ENCODE measurements around the gene MDP1.
A peak's percentile ranks its signal among the peaks of the same experiment; 100 is the strongest.
"Not testable (repeated sequence)": the region's sequence is repeated elsewhere in the genome, so short reads cannot be mapped to it uniquely, and the experiment has no call there.

MDP1 gene

GRCh38 chr14:24255931-24256711 is 40.3 kb upstream of the MDP1 start:
- ATAC-seq (replicated peaks): no peak
- Mint-ChIP-seq H3K36me3 (peaks cover 24 to 32% of the 10 kb centered on the region in 2 donors), H3K4me3 (no peak overlapping the region), H3K9me3 (no peaks in the 10 kb centered on the region), H3K4me1 (peaks cover 0 to 5% of the 10 kb centered on the region in 2 donors), H3K27me3 (no peaks in the 10 kb centered on the region), H3K27ac (no peak overlapping the region)
- DNase-seq: no peak

- H3K27me3 Mint-ChIP-seq: no peaks in the 10 kb centered on the region
- ATAC-seq (replicated peaks) (no peak), DNase-seq (no peak)
- no peak overlapping the region for H3K4me3 Mint-ChIP-seq
- no peaks in the 10 kb centered on the region for H3K9me3 Mint-ChIP-seq
- peaks cover 4 to 5% of the 10 kb centered on the region in 2 donors for H3K4me1 Mint-ChIP-seq
- H3K36me3 Mint-ChIP-seq: peaks cover 24 to 33% of the 10 kb centered on the region in 2 donors
- no peak overlapping the region for H3K27ac Mint-ChIP-seq
Observed at GRCh38 chr14:24255438-24255837, 39.6 kb upstream of the MDP1 start.

- Mint-ChIP-seq H3K27ac (no peak overlapping the region), H3K27me3 (no peaks in the 10 kb centered on the region), H3K9me3 (no peaks in the 10 kb centered on the region), H3K4me1 (peaks cover 5% of the 10 kb centered on the region in 2 donors), H3K4me3 (no peak overlapping the region), H3K36me3 (peaks cover 26 to 33% of the 10 kb centered on the region in 2 donors)
- DNase-seq (no peak), ATAC-seq (replicated peaks) (no peak)
Observed at GRCh38 chr14:24254630-24255392, 38.9 kb upstream of the MDP1 start.

- DNase-seq (no peak), ATAC-seq (replicated peaks) (no peak)
- Mint-ChIP-seq H3K4me3 (no peak overlapping the region), H3K9me3 (no peaks in the 10 kb centered on the region), H3K27me3 (no peaks in the 10 kb centered on the region), H3K4me1 (peaks cover 5% of the 10 kb centered on the region in 2 donors), H3K27ac (no peak overlapping the region), H3K36me3 (peaks cover 27 to 33% of the 10 kb centered on the region in 2 donors)
Observed at GRCh38 chr14:24253936-24254335, 38.1 kb upstream of the MDP1 start.

GRCh38 chr14:24252289-24253124 is 36.6 kb upstream of the MDP1 start:
- no peaks in the 10 kb centered on the region for H3K27me3 Mint-ChIP-seq
- H3K4me3 Mint-ChIP-seq: no peak overlapping the region
- H3K36me3 Mint-ChIP-seq: peaks cover 21 to 33% of the 10 kb centered on the region in 2 donors
- H3K9me3 Mint-ChIP-seq: no peaks in the 10 kb centered on the region
- ATAC-seq (replicated peaks) (no peak), DNase-seq (no peak)
- H3K27ac Mint-ChIP-seq: no peak overlapping the region
- peaks cover 10% of the 10 kb centered on the region in 2 donors for H3K4me1 Mint-ChIP-seq

- Mint-ChIP-seq H3K4me3 (no peak overlapping the region), H3K36me3 (peaks cover 21 to 29% of the 10 kb centered on the region in 2 donors), H3K9me3 (no peaks in the 10 kb centered on the region), H3K4me1 (peaks cover 13 to 16% of the 10 kb centered on the region in 2 donors), H3K27me3 (no peaks in the 10 kb centered on the region), H3K27ac (peak overlapping the region; percentile 21)
- DNase-seq: no peak
- ATAC-seq (replicated peaks): no peak
Observed at GRCh38 chr14:24251880-24252288, 36.0 kb upstream of the MDP1 start.

DNA sequence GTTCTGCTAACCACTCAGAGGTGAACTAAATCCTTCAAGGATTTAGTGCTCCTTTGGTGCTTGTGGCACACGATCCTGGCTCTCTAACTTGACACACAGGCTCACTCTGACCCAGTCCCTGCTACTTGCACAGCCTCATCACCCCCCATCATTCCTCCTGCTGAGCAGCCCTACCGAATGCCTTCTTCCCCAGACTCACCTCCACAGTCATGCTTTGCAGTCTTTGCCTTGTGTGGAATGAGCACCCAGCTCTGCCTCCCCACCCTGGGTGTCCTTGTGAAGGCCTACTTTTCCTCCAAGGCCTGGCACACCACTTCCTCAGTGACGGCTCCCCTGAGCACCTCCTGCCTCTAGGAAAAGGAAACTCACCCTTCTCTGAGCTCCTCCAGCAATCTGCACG is 34.5 kb upstream of the MDP1 start:
- ATAC-seq (replicated peaks) (no peak), DNase-seq (no peak)
- Mint-ChIP-seq H3K36me3 (peaks cover 21% of the 10 kb centered on the region in 2 donors), H3K4me1 (peaks cover 16 to 20% of the 10 kb centered on the region in 2 donors), H3K9me3 (no peaks in the 10 kb centered on the region), H3K4me3 (no peak overlapping the region), H3K27ac (no peak overlapping the region), H3K27me3 (no peaks in the 10 kb centered on the region)

GRCh38 chr14:24249230-24250021 is 33.6 kb upstream of the MDP1 start:
- H3K4me3 Mint-ChIP-seq: no peak overlapping the region
- ATAC-seq (replicated peaks) (no peak), DNase-seq (no peak)
- H3K27ac Mint-ChIP-seq: peak overlapping the region; percentile 16
- no peaks in the 10 kb centered on the region for H3K27me3 Mint-ChIP-seq
- H3K9me3 Mint-ChIP-seq: no peaks in the 10 kb centered on the region
- H3K36me3 Mint-ChIP-seq: peaks cover 12% of the 10 kb centered on the region in 2 donors
- H3K4me1 Mint-ChIP-seq: peaks cover 18 to 24% of the 10 kb centered on the region in 2 donors

DNA sequence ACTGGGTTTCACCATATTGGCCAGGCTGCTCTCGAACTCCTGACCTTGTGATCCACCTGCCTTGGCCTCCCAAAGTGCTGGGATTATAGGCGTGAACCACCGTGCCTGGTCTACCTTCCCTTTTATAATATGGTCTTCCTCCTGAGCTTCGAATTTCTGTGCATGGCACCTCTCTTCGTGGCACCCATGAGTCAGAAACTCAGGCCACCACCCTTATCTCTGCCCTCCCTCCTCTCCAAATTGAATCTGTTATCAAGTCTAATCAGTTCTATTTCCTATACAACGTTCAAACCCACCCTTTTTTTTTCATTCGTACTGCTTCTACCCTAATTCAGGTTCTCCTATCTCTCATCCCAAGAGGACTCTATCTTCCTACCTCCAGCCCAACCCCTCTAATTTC is 31.6 kb upstream of the MDP1 start:
- Mint-ChIP-seq H3K36me3 (peaks cover 5 to 8% of the 10 kb centered on the region in 2 donors), H3K27me3 (no peaks in the 10 kb centered on the region), H3K27ac (peak overlapping the region; percentile 75), H3K4me1 (peaks cover 24 to 38% of the 10 kb centered on the region in 2 donors), H3K4me3 (peak overlapping the region in 1 of 2 donors; percentile 0), H3K9me3 (no peaks in the 10 kb centered on the region)
- ATAC-seq (replicated peaks) (no peak), DNase-seq (no peak)

- Mint-ChIP-seq H3K27ac (peak overlapping the region; percentile 96), H3K27me3 (no peaks in the 10 kb centered on the region), H3K36me3 (peaks cover 11% of the 10 kb centered on the region in 2 donors), H3K4me3 (peak overlapping the region in 1 of 2 donors; percentile 46), H3K9me3 (no peaks in the 10 kb centered on the region), H3K4me1 (peaks cover 26 to 38% of the 10 kb centered on the region in 2 donors)
- ATAC-seq (replicated peaks) (no peak), DNase-seq (no peak)
Observed at GRCh38 chr14:24246765-24247212, 30.9 kb upstream of the MDP1 start.

DNA sequence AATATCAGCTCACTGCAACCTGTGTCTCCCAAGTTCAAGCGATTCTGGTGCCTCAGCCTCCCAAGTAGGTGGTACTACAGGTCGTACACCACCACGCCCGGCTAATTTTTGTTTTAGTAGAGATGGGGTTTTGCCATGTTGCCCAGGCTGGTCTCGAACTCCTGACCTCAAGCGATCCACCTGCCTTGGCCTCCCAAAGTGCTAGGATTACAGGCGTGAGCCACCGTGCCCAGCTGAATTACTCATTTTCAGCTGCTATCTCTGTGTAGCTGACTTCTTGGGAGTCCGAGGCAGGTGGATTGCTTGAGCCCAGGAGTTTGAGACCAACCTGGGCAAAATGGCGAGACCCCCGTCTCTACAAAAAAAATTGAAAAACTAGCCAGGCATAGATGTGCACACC is 29.5 kb upstream of the MDP1 start:
- not testable (repeated sequence) for H3K4me3 Mint-ChIP-seq; H3K27me3 Mint-ChIP-seq; H3K9me3 Mint-ChIP-seq; ATAC-seq (replicated peaks); DNase-seq
- Mint-ChIP-seq H3K27ac (peak overlapping the region; percentile 68), H3K4me1 (peaks cover 30 to 42% of the 10 kb centered on the region in 2 donors), H3K36me3 (peaks cover 13 to 15% of the 10 kb centered on the region in 2 donors)

DNA sequence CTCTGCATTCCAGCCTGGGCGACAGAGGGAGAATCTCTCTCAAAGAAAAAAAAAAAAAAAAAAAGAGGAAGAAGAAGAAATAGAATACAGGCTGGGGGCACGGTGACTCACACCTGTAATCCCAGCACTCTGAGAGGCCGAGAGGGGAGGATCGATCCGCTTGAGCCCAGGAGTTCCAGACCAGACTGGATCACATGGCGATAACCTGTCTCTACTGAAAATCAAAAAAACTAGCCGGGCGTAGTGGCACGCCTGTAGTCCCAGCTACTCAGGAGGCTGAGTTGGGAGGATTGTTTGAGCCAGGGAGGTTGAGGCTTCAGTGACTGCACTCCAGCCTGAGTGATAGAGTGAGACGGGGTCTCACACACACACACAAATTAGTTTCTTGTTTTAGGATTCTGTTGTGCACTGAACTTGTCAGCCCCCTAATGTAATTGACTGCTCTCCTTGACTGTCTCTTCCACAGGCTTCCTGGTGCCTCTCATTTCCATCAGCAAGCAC is 27.5 kb upstream of the MDP1 start:
- H3K4me3 Mint-ChIP-seq: peak overlapping the region; percentile 97 to 99
- peaks cover 24 to 26% of the 10 kb centered on the region in 2 donors for H3K36me3 Mint-ChIP-seq
- no peaks in the 10 kb centered on the region for H3K27me3 Mint-ChIP-seq

GRCh38 chr14:24241829-24242443 is 26.1 kb upstream of the MDP1 start:
- Mint-ChIP-seq H3K9me3 (no peaks in the 10 kb centered on the region), H3K4me1 (peaks cover 54 to 66% of the 10 kb centered on the region in 2 donors), H3K36me3 (peaks cover 39 to 41% of the 10 kb centered on the region in 2 donors), H3K27me3 (no peaks in the 10 kb centered on the region), H3K27ac (peak overlapping the region; percentile 100), H3K4me3 (peak overlapping the region; percentile 97 to 99)
- DNase-seq (peak; percentile 92), ATAC-seq (replicated peaks) (peak; percentile 82 to 85)

More for the DNA sequence above, 27.5 kb upstream of the MDP1 start:
- DNase-seq (no peak), ATAC-seq (replicated peaks) (peak; percentile 0 to 2)
- Mint-ChIP-seq H3K9me3 (no peaks in the 10 kb centered on the region), H3K4me1 (peaks cover 48 to 61% of the 10 kb centered on the region in 2 donors), H3K27ac (peak overlapping the region; percentile 100)
